H7 (cell line): ENCODE data around the gene CCK. TPM values are rescaled to one million over a fixed set of nuclear protein-coding genes. Genes with fewer than 3 reads are reported as not detected.
"Not testable (repeated sequence)": the region's sequence is repeated elsewhere in the genome, so short reads cannot be mapped to it uniquely, and the experiment has no call there.

ENCODE experiments used
- DNase-seq: peaks from one replicate; pipeline ENCODE4 v3.0.0; 2012
- H3K27me3 ChIP-seq: 2 replicates; pipeline ENCODE4 v1.6.0; 2011; ENCODE audit warnings: mild to moderate bottlenecking, low read length; ENCODE audit not compliant: control insufficient read depth, insufficient read depth
- H3K36me3 ChIP-seq: replicated peaks from 2 replicates; pipeline ENCODE4 v1.5.1; 2011; ENCODE audit warnings: low read length; ENCODE audit not compliant: control insufficient read depth, insufficient read depth
- H3K4me3 ChIP-seq: 2 replicates; pipeline ENCODE4 v1.5.1; 2011; ENCODE audit warnings: low read depth, mild to moderate bottlenecking, control low read depth, low read length, moderate library complexity; ENCODE audit not compliant: insufficient read depth
- total RNA-seq: library from RNA; depleted of rRNA; stranded (reverse); fragments of >200 nt; shearing (Covaris generic); gene quantifications from 2 replicates; pipeline ENCODE4 v1.2.3, GENCODE V29; 2014; rRNA removed

Gene CCK
- total RNA-seq, result 0.14 TPM in 1 of 2 replicates, not detected in the other

- Histone ChIP-seq H3K4me3 (no peak within 1 kb of the TSS), H3K27me3 (peaks cover 18% of the 10 kb centered on the region; the same call in 1 of the 2 replicates), H3K36me3 (no peaks in the 10 kb centered on the region)
- peak; percentile 22 for DNase-seq
Observed at GRCh38 chr3:42266085-42266484, at the start of gene CCK. Gene CCK, minus strand, starts transcription at chr3:42266185. Its CDS starts 2,555 bp downstream, at chr3:42263630.

GRCh38 chr3:42314411-42314810 lies 48.4 kb upstream of the CCK start:
- Histone ChIP-seq H3K27me3 (no peaks in the 10 kb centered on the region), H3K4me3 (no peak overlapping the region), H3K36me3 (no peaks in the 10 kb centered on the region)
- DNase-seq, result no peak

DNA sequence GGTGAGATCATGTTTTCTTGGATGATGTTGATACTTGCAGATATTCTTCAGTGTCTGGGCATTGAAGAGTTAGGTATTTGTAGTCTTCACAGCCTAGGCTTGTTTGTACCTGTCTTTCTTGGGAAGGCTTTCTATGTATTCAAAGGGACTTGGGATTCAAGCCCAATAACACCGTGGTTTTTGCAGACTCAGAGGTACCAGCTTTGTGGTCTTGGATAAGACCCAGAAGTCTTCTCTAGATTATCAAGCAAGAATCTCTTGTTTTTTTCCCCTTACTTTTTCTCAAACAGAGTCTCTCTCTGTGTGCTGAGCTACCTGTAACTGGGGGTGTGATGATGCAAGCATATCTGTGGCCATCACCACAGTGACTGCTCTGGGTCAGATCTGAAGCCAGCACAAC lies 42.7 kb upstream of the CCK start:
- DNase-seq, result no peak

DNA sequence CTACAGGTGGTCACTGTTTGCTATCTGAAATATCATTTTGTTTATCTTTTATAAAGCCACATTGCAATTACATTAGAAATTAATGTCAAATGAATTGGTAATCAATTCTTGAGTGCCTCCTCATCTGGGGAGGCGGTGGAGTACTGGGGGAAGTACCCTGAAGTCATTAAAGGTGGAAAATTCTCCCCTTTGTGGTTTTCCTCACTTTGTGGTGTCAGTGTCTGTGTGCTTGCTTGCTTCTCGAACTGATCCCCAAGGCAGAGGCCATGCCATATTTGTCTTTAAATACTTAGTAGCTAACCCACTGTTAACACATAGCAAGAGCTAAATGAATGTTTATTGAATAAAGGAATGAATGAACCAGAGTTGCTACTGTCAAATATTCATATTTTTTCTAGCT lies 40.5 kb upstream of the CCK start:
- no peak overlapping the region for H3K4me3 ChIP-seq
- no peaks in the 10 kb centered on the region for H3K36me3 ChIP-seq
- no peak for DNase-seq
- H3K27me3 ChIP-seq, result no peaks in the 10 kb centered on the region

More for the DNA sequence above, 42.7 kb upstream of the CCK start:
- Histone ChIP-seq H3K27me3 (no peaks in the 10 kb centered on the region), H3K4me3 (no peak overlapping the region), H3K36me3 (no peaks in the 10 kb centered on the region)

- DNase-seq, result no peak
- Histone ChIP-seq H3K27me3 (no peaks in the 10 kb centered on the region; the same call in 1 of the 2 replicates), H3K4me3 (no peak overlapping the region), H3K36me3 (no peaks in the 10 kb centered on the region)
Observed at GRCh38 chr3:42302924-42303634, 37.1 kb upstream of the CCK start.

- Histone ChIP-seq H3K4me3 (no peak overlapping the region), H3K27me3 (no peaks in the 10 kb centered on the region; the same call in 1 of the 2 replicates), H3K36me3 (no peaks in the 10 kb centered on the region)
- no peak for DNase-seq
Observed at GRCh38 chr3:42301446-42302175, 35.6 kb upstream of the CCK start.

- Histone ChIP-seq H3K27me3 (no peaks in the 10 kb centered on the region; the same call in 1 of the 2 replicates), H3K36me3 (no peaks in the 10 kb centered on the region), H3K4me3 (no peak overlapping the region)
- no peak for DNase-seq
Observed at GRCh38 chr3:42300778-42301177, 34.8 kb upstream of the CCK start.

DNA sequence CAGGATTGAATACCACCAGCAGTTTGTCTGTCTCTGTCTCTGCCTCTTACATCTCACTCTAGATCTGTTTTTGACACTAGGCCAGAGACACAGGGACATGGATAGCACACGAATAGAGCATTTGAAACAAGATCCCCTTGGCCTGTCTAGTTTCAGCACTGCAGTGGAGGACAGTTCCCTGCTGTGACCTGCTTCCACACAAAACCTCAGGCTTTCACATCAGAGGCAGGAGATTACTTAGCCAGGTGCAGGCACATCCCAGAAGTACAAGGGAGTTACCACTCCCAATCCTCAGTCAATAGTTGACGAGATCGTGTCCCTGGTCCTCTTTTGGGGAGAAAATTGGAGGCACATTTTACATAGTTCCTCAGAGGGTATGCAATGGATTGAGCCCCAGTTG lies 34.0 kb upstream of the CCK start:
- DNase-seq, result peak; percentile 37
- Histone ChIP-seq H3K4me3 (no peak overlapping the region), H3K36me3 (no peaks in the 10 kb centered on the region), H3K27me3 (no peaks in the 10 kb centered on the region; the same call in 1 of the 2 replicates)

GRCh38 chr3:42298259-42298658 lies 32.3 kb upstream of the CCK start:
- Histone ChIP-seq H3K36me3 (no peaks in the 10 kb centered on the region), H3K27me3 (no peaks in the 10 kb centered on the region; the same call in 1 of the 2 replicates), H3K4me3 (no peak overlapping the region)
- no peak for DNase-seq

GRCh38 chr3:42292009-42292408 lies 26.0 kb upstream of the CCK start:
- Histone ChIP-seq H3K36me3 (no peaks in the 10 kb centered on the region), H3K27me3 (no peaks in the 10 kb centered on the region), H3K4me3 (no peak overlapping the region)
- no peak for DNase-seq

- Histone ChIP-seq H3K4me3 (no peak overlapping the region), H3K27me3 (no peaks in the 10 kb centered on the region), H3K36me3 (no peaks in the 10 kb centered on the region)
- no peak for DNase-seq
Observed at GRCh38 chr3:42290966-42291714, 25.2 kb upstream of the CCK start.

DNA sequence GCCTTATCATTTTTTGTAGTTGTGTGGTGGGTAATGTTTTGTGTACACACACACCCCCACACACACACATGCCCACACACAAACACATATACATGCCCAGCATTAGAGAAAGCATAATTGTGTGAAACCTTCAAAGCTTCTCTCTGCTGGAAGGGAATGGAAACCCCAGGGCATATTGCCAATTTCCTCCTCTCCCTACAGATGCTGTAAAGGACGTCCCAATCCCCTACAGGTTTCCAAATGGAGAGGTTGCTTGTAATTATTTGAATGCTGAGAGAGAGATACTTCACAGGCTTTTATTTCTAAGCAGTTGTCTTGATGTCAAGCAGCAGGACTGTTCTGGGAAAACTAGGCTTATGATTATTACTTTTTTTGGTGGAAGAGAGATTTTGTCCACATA lies 23.0 kb upstream of the CCK start:
- no peak for DNase-seq
- Histone ChIP-seq H3K4me3 (no peak overlapping the region), H3K36me3 (no peaks in the 10 kb centered on the region), H3K27me3 (no peaks in the 10 kb centered on the region)

DNA sequence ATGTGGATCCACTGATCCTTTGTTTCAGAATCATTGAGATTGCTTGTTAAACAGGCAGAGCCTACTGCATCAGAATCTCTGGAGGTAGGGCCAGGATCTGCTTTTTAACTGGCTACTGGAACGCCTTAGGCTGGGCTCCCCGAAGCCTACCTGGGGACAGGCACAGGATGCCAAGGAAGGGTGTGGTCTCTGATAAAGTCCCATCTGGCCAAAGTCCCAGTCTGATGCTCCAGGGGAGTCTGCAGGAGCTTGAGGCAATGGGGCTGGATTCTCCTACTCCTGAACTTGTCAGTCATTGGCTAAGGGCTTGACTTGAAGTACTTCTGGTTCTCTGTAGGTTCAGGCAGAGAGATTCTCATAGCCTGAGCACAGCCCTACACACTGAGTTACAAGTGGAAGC lies 22.4 kb upstream of the CCK start:
- H3K36me3 ChIP-seq, result no peaks in the 10 kb centered on the region

GRCh38 chr3:42287423-42287822 lies 21.4 kb upstream of the CCK start:
- not testable (repeated sequence) for H3K4me3 ChIP-seq, H3K36me3 ChIP-seq, DNase-seq, H3K27me3 ChIP-seq

More for the DNA sequence above, 22.4 kb upstream of the CCK start:
- DNase-seq, result no peak
- Histone ChIP-seq H3K27me3 (no peaks in the 10 kb centered on the region), H3K4me3 (no peak overlapping the region)
